ENCODE results near the gene PRKN.

GRCh38 chr6:161596807-161597520 lies 1130.6 kb downstream of the PRKN start:
- no peak for TF ChIP-seq POLR2A (IDR thresholded peaks at IDR 0.05)
- TF ChIP-seq, protein P1, sequence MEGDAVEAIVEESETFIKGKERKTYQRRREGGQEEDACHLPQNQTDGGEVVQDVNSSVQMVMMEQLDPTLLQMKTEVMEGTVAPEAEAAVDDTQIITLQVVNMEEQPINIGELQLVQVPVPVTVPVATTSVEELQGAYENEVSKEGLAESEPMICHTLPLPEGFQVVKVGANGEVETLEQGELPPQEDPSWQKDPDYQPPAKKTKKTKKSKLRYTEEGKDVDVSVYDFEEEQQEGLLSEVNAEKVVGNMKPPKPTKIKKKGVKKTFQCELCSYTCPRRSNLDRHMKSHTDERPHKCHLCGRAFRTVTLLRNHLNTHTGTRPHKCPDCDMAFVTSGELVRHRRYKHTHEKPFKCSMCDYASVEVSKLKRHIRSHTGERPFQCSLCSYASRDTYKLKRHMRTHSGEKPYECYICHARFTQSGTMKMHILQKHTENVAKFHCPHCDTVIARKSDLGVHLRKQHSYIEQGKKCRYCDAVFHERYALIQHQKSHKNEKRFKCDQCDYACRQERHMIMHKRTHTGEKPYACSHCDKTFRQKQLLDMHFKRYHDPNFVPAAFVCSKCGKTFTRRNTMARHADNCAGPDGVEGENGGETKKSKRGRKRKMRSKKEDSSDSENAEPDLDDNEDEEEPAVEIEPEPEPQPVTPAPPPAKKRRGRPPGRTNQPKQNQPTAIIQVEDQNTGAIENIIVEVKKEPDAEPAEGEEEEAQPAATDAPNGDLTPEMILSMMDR (IDR thresholded peaks at IDR 0.05) = no peak
